Gastroesophageal sphincter (tissue), 4 donors: ENCODE data around the gene UMPS. TPM values are rescaled to one million over a fixed set of nuclear protein-coding genes. Genes with fewer than 3 reads are reported as not detected.

Experiments
- ATAC-seq: fragments of 150-250 bp; one replicate; pipeline ENCODE4 v1.9.1; 2016; ENCODE audit warnings: mild to moderate bottlenecking, moderate library complexity
- H3K27ac ChIP-seq, 4 donors: fragments of 200-600 bp; sonication (generic) in 3 of 4; 1 replicate in 3 of 4; 2 replicates in 1 of 4; pipeline ENCODE4 v1.5.1; 2016 to 2019
- H3K27me3 ChIP-seq: fragments of 200-600 bp; sonication (generic); one replicate; pipeline ENCODE4 v1.5.1; 2019
- H3K36me3 ChIP-seq, 2 donors: fragments of 200-600 bp; sonication (generic); one replicate each; pipeline ENCODE4 v1.5.1; 2019; ENCODE audit warnings: control low read depth in 1 of 2
- H3K4me1 ChIP-seq, 3 donors: fragments of 200-600 bp; sonication (generic); 1 replicate in 2 of 3; 2 replicates in 1 of 3; pipeline ENCODE4 v1.5.1; 2016 to 2019; ENCODE audit warnings: control low read depth in 2 of 3
- H3K4me3 ChIP-seq, 2 donors: fragments of 200-600 bp; sonication (generic); one replicate each; pipeline ENCODE4 v1.5.1; 2019; ENCODE audit warnings: mild to moderate bottlenecking in 1 of 2, moderate library complexity in 1 of 2
- H3K9me3 ChIP-seq, 3 donors: fragments of 200-600 bp; sonication (generic); one replicate each; pipeline ENCODE4 v1.5.1; 2017 to 2019; ENCODE audit warnings: control low read depth in 2 of 3
- CTCF ChIP-seq, 4 experiments: fragments of 200-600 bp in 2 of 4; fragments of 450-650 bp in 2 of 4; sonication (generic) in 1 of 4; IDR thresholded peaks; one replicate each; pipeline ENCODE4 v1.5.1; 2017 to 2019; ENCODE audit warnings: antibody characterized with exemption in 4 of 4, mild to moderate bottlenecking in 2 of 4, moderate library complexity in 2 of 4
- EP300 ChIP-seq: sonication (generic); formaldehyde crosslinking; IDR thresholded peaks from one replicate; pipeline ENCODE4 v1.6.1; 2017; ENCODE audit warnings: antibody characterized with exemption, mild to moderate bottlenecking
- POLR2A ChIP-seq, 2 donors: fragments of 450-650 bp; IDR thresholded peaks; one replicate each; pipeline ENCODE4 v1.6.1; 2017; ENCODE audit warnings: antibody characterized with exemption in 2 of 2, mild to moderate bottlenecking in 2 of 2, moderate library complexity in 1 of 2
- POLR2AphosphoS5 ChIP-seq: sonication (generic); formaldehyde crosslinking; IDR thresholded peaks from one replicate; pipeline ENCODE4 v1.6.1; 2017; ENCODE audit warnings: antibody characterized with exemption
- WGBS, 2 donors: methylation state at CpG; one replicate each; pipeline ENCODE4 v1.1.5; 2018; ENCODE audit warnings: low coverage in 1 of 2; 5-methylcytosine and 5-hydroxymethylcytosine counted together
- total RNA-seq, 4 donors: library from RNA; depleted of rRNA; stranded (reverse); fragments of >200 nt; gene quantifications; one replicate each; pipeline ENCODE4 v1.1.0, GENCODE V29; 2016

UMPS gene
- 10 to 100 TPM; 18.5 to 24.3 (median 20.7) TPM for total RNA-seq

- Histone ChIP-seq H3K4me1 (peaks cover 4 to 36% (median 9%) of the 10 kb centered on the region in 3 donors), H3K9me3 (no peaks in the 10 kb centered on the region), H3K27ac (peak within 1 kb of the TSS in 3 of 4 donors; percentile 75 to 80 (median 77)), H3K27me3 (peaks cover 23% of the 10 kb centered on the region), H3K36me3 (peaks cover 0 to 2% of the 10 kb centered on the region in 2 donors), H3K4me3 (peak within 1 kb of the TSS; percentile 64 to 92)
- ATAC-seq, result peak; percentile 97
- peak; percentile 72 for TF ChIP-seq POLR2AphosphoS5
- peak; percentile 43 to 61 for TF ChIP-seq POLR2A (IDR thresholded peaks at IDR 0.05)
- TF ChIP-seq CTCF (IDR thresholded peaks at IDR 0.05), result no peak
- WGBS, 2 donors, result 0 to 1% methylated on average over 2 to 10 of the region's 44 CpGs
Measured at GRCh38 chr3:124730129-124730940, at the start of gene UMPS. Gene UMPS, plus strand, starts transcription at chr3:124730452. Its CDS starts 20 bp downstream, at chr3:124730472.

- Histone ChIP-seq H3K4me1 (no peaks in the 10 kb centered on the region), H3K36me3 (peaks cover 0 to 26% of the 10 kb centered on the region in 2 donors), H3K27me3 (no peaks in the 10 kb centered on the region), H3K9me3 (no peaks in the 10 kb centered on the region), H3K27ac (no peak overlapping the region), H3K4me3 (no peak overlapping the region)
- TF ChIP-seq POLR2AphosphoS5 (no peak), EP300 (no peak), POLR2A (IDR thresholded peaks at IDR 0.05) (no peak), CTCF (IDR thresholded peaks at IDR 0.05) (no peak)
- WGBS, 2 donors, result 78 to 80% methylated on average over 2 to 3 of the region's 4 CpGs
- ATAC-seq, result no peak
Measured at GRCh38 chr3:124680521-124680920, 49.7 kb upstream of the UMPS start.

- Histone ChIP-seq H3K36me3 (peaks cover 0 to 10% of the 10 kb centered on the region in 2 donors), H3K27ac (no peak overlapping the region), H3K4me1 (no peaks in the 10 kb centered on the region), H3K27me3 (no peaks in the 10 kb centered on the region), H3K9me3 (no peaks in the 10 kb centered on the region), H3K4me3 (no peak overlapping the region)
- 79 to 100% methylated on average over 1 to 2 of the region's 2 CpGs for WGBS, 2 donors
- no peak for TF ChIP-seq POLR2AphosphoS5
- TF ChIP-seq POLR2A (IDR thresholded peaks at IDR 0.05), result no peak
- TF ChIP-seq CTCF (IDR thresholded peaks at IDR 0.05), result no peak
- TF ChIP-seq EP300, result no peak
- no peak for ATAC-seq
Measured at GRCh38 chr3:124682263-124682662, 48.0 kb upstream of the UMPS start.

GRCh38 chr3:124684459-124684858 lies 45.8 kb upstream of the UMPS start:
- Histone ChIP-seq H3K9me3 (no peaks in the 10 kb centered on the region), H3K27me3 (no peaks in the 10 kb centered on the region), H3K36me3 (no peaks in the 10 kb centered on the region), H3K4me3 (no peak overlapping the region), H3K4me1 (peaks cover 0 to 8% (median 0%) of the 10 kb centered on the region in 3 donors), H3K27ac (no peak overlapping the region)
- no peak for ATAC-seq
- WGBS, 2 donors, result 84 to 90% methylated on average over 4 to 7 of the region's 7 CpGs
- TF ChIP-seq CTCF (IDR thresholded peaks at IDR 0.05) (no peak), POLR2AphosphoS5 (no peak), POLR2A (IDR thresholded peaks at IDR 0.05) (no peak)

- Histone ChIP-seq H3K9me3 (no peaks in the 10 kb centered on the region), H3K4me1 (peaks cover 0 to 8% (median 0%) of the 10 kb centered on the region in 3 donors), H3K36me3 (no peaks in the 10 kb centered on the region), H3K27me3 (no peaks in the 10 kb centered on the region), H3K4me3 (no peak overlapping the region), H3K27ac (no peak overlapping the region)
- WGBS, 2 donors, result 57 to 89% methylated on average over 5 of the region's 5 CpGs
- ATAC-seq, result no peak
- TF ChIP-seq EP300, result no peak
- no peak for TF ChIP-seq POLR2AphosphoS5
Measured at GRCh38 chr3:124685067-124685466, 45.2 kb upstream of the UMPS start.
